WTC11 (cell line): Measurements from ENCODE around the gene ERG28. TPM values are rescaled to one million over a fixed set of nuclear protein-coding genes. Genes with fewer than 3 reads are reported as not detected.

ENCODE experiments used
- ATAC-seq: fragments of 200-7000 bp; cut with Tn5 transposase; 2 replicates; pipeline ENCODE4 v1.10.0; 2021; ENCODE audit warnings: mild to moderate bottlenecking, moderate library complexity
- CTCF ChIA-PET: fragments of 300-600 bp; sonication (Branson Sonifier 250); formaldehyde crosslinking; loops from one replicate; lab custom pipeline; 2021; ENCODE audit warnings: antibody characterized with exemption; lab: Charles Lee
- POLR2A ChIA-PET: fragments of 350-600 bp; sonication (Branson Sonifier 250); formaldehyde crosslinking; loops from one replicate; lab custom pipeline; 2021; ENCODE audit warnings: antibody characterized with exemption; lab: Charles Lee
- DNase-seq: peaks from one replicate; pipeline ENCODE4 v3.0.0; 2021; ENCODE audit warnings: low spot score
- H3K27ac Mint-ChIP-seq: 2 replicates; pipeline ENCODE4 v1.8.0; 2021; ENCODE audit warnings: mixed read lengths
- H3K27me3 Mint-ChIP-seq: 2 replicates; pipeline ENCODE4 v1.8.0; 2021; ENCODE audit warnings: low read depth, mild to moderate bottlenecking, moderate library complexity, mixed read lengths
- H3K36me3 Mint-ChIP-seq: 2 replicates; pipeline ENCODE4 v1.8.0; 2021; ENCODE audit warnings: mixed read lengths
- H3K4me1 Mint-ChIP-seq: 2 replicates; pipeline ENCODE4 v1.8.0; 2022; ENCODE audit warnings: mixed read lengths
- H3K4me3 Mint-ChIP-seq: 2 replicates; pipeline ENCODE4 v1.8.0; 2021; ENCODE audit warnings: mild to moderate bottlenecking, moderate library complexity, mixed read lengths
- H3K9me3 Mint-ChIP-seq: 2 replicates; pipeline ENCODE4 v1.8.0; 2021; ENCODE audit warnings: mixed read lengths
- ARID4B ChIP-seq: sonication (generic); formaldehyde crosslinking; IDR thresholded peaks from 2 replicates; pipeline ENCODE4 v1.8.0; 2023; ENCODE audit warnings: missing genetic modification reagents, mild to moderate bottlenecking, borderline replicate concordance
- FOXK1 ChIP-seq: sonication (generic); formaldehyde crosslinking; IDR thresholded peaks from 2 replicates; pipeline ENCODE4 v1.8.0; 2022; ENCODE audit warnings: mild to moderate bottlenecking, moderate library complexity, missing genetic modification reagents
- NFATC4 ChIP-seq: fragments of 250-450 bp; sonication (Bioruptor Pico); IDR thresholded peaks from 2 replicates; pipeline ENCODE4 v1.9.0; 2021; ENCODE audit warnings: mild to moderate bottlenecking
- RELA ChIP-seq: sonication (generic); formaldehyde crosslinking; IDR thresholded peaks from 2 replicates; pipeline ENCODE4 v1.8.1; 2022; ENCODE audit warnings: missing genetic modification reagents, mild to moderate bottlenecking, borderline replicate concordance
- SMAD4 ChIP-seq: sonication (generic); formaldehyde crosslinking; IDR thresholded peaks from 2 replicates; pipeline ENCODE4 v1.8.0; 2022; ENCODE audit warnings: mild to moderate bottlenecking, missing genetic modification reagents
- SP1 ChIP-seq: sonication (generic); formaldehyde crosslinking; conservative IDR thresholded peaks from 2 replicates; pipeline ENCODE4 v1.8.1; 2022; ENCODE audit warnings: missing genetic modification reagents
- TEAD4 ChIP-seq: sonication (generic); formaldehyde crosslinking; IDR thresholded peaks from 2 replicates; pipeline ENCODE4 v1.8.0; 2022; ENCODE audit warnings: mild to moderate bottlenecking, missing genetic modification reagents
- TP53 ChIP-seq: sonication (generic); formaldehyde crosslinking; IDR thresholded peaks from 2 replicates; pipeline ENCODE4 v1.8.1; 2023; ENCODE audit warnings: mild to moderate bottlenecking, missing genetic modification reagents
- USF1 ChIP-seq: sonication (generic); formaldehyde crosslinking; IDR thresholded peaks from 2 replicates; pipeline ENCODE4 v1.8.0; 2022; ENCODE audit warnings: mild to moderate bottlenecking, missing genetic modification reagents
- total RNA-seq: library from RNA; stranded (reverse); gene quantifications from 3 replicates; pipeline ENCODE4 v1.2.3, GENCODE V29; 2021
- TF ChIP-seq, protein P1 (sequence below): sonication (generic); formaldehyde crosslinking; IDR thresholded peaks from 2 replicates; pipeline ENCODE4 v1.8.0; 2023; ENCODE audit warnings: missing genetic modification reagents
- TF ChIP-seq, protein P2 (sequence below): sonication (generic); formaldehyde crosslinking; IDR thresholded peaks from 2 replicates; pipeline ENCODE4 v1.8.1; 2023; ENCODE audit warnings: mild to moderate bottlenecking, moderate library complexity, missing genetic modification reagents
- TF ChIP-seq, protein P3 (sequence below): sonication (generic); formaldehyde crosslinking; IDR thresholded peaks from 2 replicates; pipeline ENCODE4 v1.8.1; 2022; ENCODE audit warnings: low read depth, mild to moderate bottlenecking, moderate library complexity, missing genetic modification reagents, borderline replicate concordance
- TF ChIP-seq, protein P4 (sequence below): sonication (generic); formaldehyde crosslinking; IDR thresholded peaks from 2 replicates; pipeline ENCODE4 v1.8.0; 2022; ENCODE audit warnings: mild to moderate bottlenecking, missing genetic modification reagents

Gene ERG28
- total RNA-seq, 1 experiment from 2014 or later: 27.9 TPM

DNA sequence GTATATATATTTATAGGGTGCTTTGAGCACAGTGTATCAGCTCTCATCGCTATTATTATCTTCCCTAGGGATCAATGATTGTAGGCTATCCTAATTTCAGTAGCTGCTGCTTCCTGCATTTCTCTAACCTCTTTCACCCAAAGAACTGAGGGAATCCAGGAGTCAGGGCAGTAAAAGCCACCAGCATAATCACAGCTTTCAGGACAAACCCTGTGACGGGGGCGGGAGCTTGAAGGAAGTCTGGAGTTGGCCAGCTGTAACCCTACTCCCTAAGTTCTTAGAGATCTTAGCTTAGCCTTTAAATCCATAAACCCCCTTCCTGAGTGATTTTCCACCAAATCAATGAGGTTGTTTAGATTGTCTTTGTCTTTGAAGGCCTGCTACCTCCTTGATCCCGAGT, 48.5 kb downstream of the ERG28 start (continued):
- TF ChIP-seq USF1 (no peak), RELA (CRISPR knock-in tag) (no peak), FOXK1 (no peak), SMAD4 (no peak), NFATC4 (no peak), TEAD4 (CRISPR knock-in tag) (no peak)
- TF ChIP-seq, protein P1, sequence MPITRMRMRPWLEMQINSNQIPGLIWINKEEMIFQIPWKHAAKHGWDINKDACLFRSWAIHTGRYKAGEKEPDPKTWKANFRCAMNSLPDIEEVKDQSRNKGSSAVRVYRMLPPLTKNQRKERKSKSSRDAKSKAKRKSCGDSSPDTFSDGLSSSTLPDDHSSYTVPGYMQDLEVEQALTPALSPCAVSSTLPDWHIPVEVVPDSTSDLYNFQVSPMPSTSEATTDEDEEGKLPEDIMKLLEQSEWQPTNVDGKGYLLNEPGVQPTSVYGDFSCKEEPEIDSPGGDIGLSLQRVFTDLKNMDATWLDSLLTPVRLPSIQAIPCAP (CRISPR knock-in tag): no peak

GRCh38 chr14:75610834-75611233, 49.8 kb downstream of the ERG28 start:
- CTCF ChIA-PET: interaction anchor here (1.9 kb wide), 1 partner anchor 33 kb away, joined by 5 read pairs; the partner anchor contains the start of gene FLVCR2
- no peaks in the 10 kb centered on the region; the same call in 1 of the 2 replicates for H3K27me3 Mint-ChIP-seq
- no peak for DNase-seq
- TF ChIP-seq TP53 (CRISPR knock-in tag) (no peak), ARID4B (no peak), SP1 (CRISPR knock-in tag) (no peak), NFATC4 (no peak)
- TF ChIP-seq, protein P2, sequence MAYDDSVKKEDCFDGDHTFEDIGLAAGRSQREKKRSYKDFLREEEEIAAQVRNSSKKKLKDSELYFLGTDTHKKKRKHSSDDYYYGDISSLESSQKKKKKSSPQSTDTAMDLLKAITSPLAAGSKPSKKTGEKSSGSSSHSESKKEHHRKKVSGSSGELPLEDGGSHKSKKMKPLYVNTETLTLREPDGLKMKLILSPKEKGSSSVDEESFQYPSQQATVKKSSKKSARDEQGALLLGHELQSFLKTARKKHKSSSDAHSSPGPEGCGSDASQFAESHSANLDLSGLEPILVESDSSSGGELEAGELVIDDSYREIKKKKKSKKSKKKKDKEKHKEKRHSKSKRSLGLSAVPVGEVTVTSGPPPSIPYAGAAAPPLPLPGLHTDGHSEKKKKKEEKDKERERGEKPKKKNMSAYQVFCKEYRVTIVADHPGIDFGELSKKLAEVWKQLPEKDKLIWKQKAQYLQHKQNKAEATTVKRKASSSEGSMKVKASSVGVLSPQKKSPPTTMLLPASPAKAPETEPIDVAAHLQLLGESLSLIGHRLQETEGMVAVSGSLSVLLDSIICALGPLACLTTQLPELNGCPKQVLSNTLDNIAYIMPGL: no peak
- TF ChIP-seq, protein P3, sequence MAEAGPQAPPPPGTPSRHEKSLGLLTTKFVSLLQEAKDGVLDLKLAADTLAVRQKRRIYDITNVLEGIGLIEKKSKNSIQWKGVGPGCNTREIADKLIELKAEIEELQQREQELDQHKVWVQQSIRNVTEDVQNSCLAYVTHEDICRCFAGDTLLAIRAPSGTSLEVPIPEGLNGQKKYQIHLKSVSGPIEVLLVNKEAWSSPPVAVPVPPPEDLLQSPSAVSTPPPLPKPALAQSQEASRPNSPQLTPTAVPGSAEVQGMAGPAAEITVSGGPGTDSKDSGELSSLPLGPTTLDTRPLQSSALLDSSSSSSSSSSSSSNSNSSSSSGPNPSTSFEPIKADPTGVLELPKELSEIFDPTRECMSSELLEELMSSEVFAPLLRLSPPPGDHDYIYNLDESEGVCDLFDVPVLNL (CRISPR knock-in tag): no peak
- TF ChIP-seq, protein P4, sequence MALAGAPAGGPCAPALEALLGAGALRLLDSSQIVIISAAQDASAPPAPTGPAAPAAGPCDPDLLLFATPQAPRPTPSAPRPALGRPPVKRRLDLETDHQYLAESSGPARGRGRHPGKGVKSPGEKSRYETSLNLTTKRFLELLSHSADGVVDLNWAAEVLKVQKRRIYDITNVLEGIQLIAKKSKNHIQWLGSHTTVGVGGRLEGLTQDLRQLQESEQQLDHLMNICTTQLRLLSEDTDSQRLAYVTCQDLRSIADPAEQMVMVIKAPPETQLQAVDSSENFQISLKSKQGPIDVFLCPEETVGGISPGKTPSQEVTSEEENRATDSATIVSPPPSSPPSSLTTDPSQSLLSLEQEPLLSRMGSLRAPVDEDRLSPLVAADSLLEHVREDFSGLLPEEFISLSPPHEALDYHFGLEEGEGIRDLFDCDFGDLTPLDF (CRISPR knock-in tag): no peak
- TF ChIP-seq, protein P1 (CRISPR knock-in tag): no peak
- TF ChIP-seq, all 79 proteins: peak for 0
- POLR2A ChIA-PET: no interaction called here
- no peaks in the 10 kb centered on the region for H3K4me1 Mint-ChIP-seq
- no peaks in the 10 kb centered on the region for H3K36me3 Mint-ChIP-seq
- H3K9me3 Mint-ChIP-seq: peaks cover 6% of the 10 kb centered on the region
- ATAC-seq: no peak
- no peak overlapping the region for H3K27ac Mint-ChIP-seq
- H3K4me3 Mint-ChIP-seq: no peak overlapping the region
